ENCODE data around the gene GABPB1. TPM values are rescaled to one million over a fixed set of nuclear protein-coding genes. Genes with fewer than 3 reads are reported as not detected.
A peak's percentile ranks its signal among the peaks of the same experiment; 100 is the strongest.

Gene GABPB1
- total RNA-seq, 6 experiments from 2014 or later, result 5.4 to 10.5 (median 9.4) TPM

DNA sequence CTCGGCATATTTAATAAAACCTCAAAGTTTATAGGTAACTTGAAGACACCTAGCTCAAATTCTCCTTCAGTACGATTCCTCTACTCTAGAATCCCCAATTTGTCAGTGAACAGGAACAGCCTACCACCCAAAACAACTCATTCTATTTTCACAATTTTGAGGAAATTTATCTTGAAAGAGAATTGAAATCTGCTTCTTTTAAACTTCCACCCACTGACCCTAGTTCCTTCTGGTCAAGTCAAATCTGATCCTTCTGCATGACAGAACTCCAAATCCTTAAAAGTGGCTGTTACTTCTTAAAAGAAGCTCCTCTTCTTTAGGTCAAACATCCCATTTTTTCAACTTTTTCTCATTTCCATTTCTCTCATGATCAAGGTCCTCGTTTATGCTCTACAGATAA is 4.4 kb downstream of the GABPB1 start:
- TF ChIP-seq, protein P1, sequence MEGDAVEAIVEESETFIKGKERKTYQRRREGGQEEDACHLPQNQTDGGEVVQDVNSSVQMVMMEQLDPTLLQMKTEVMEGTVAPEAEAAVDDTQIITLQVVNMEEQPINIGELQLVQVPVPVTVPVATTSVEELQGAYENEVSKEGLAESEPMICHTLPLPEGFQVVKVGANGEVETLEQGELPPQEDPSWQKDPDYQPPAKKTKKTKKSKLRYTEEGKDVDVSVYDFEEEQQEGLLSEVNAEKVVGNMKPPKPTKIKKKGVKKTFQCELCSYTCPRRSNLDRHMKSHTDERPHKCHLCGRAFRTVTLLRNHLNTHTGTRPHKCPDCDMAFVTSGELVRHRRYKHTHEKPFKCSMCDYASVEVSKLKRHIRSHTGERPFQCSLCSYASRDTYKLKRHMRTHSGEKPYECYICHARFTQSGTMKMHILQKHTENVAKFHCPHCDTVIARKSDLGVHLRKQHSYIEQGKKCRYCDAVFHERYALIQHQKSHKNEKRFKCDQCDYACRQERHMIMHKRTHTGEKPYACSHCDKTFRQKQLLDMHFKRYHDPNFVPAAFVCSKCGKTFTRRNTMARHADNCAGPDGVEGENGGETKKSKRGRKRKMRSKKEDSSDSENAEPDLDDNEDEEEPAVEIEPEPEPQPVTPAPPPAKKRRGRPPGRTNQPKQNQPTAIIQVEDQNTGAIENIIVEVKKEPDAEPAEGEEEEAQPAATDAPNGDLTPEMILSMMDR (IDR thresholded peaks at IDR 0.05), result no peak
- no peak for TF ChIP-seq POLR2A (IDR thresholded peaks at IDR 0.05)
- Histone ChIP-seq H3K36me3 (no peaks in the 10 kb centered on the region), H3K4me1 (peaks cover 0 to 27% (median 2%) of the 10 kb centered on the region in 4 donors), H3K27me3 (no peaks in the 10 kb centered on the region), H3K9me3 (no peaks in the 10 kb centered on the region), H3K4me3 (no peak overlapping the region), H3K27ac (peak overlapping the region in 1 of 3 donors; percentile 6)
- intact Hi-C loops (cut with DNase I), result no loop called here
- no peak for DNase-seq
- ATAC-seq, result no peak
- WGBS (ENCODE audit: insufficient coverage, low coverage, low lambda C conversion rate, missing lambda C conversion rate), result 57% methylated on average over 3 of the region's 3 CpGs

- WGBS (ENCODE audit: insufficient coverage, low coverage, low lambda C conversion rate, missing lambda C conversion rate), result 84% methylated on average over 4 of the region's 5 CpGs
- H3K27me3 ChIP-seq, result no peaks in the 10 kb centered on the region
- TF ChIP-seq, protein P1 (IDR thresholded peaks at IDR 0.05), result no peak
- no peak for TF ChIP-seq POLR2A (IDR thresholded peaks at IDR 0.05)
- H3K36me3 ChIP-seq, result no peaks in the 10 kb centered on the region
- H3K9me3 ChIP-seq, result no peaks in the 10 kb centered on the region
- no peak for ATAC-seq
- intact Hi-C loops (cut with DNase I), result no loop called here
- H3K27ac ChIP-seq, result peak overlapping the region in 2 of 3 donors; percentile 83 to 87
- H3K4me1 ChIP-seq, result peaks cover 0 to 33% (median 8%) of the 10 kb centered on the region in 4 donors
- no peak overlapping the region for H3K4me3 ChIP-seq
- DNase-seq, result no peak
These were observed 9.7 kb downstream of the GABPB1 start for GRCh38 chr15:50345298-50345697.

GRCh38 chr15:50344006-50344464 is 11.0 kb downstream of the GABPB1 start:
- no peaks in the 10 kb centered on the region for H3K36me3 ChIP-seq
- H3K4me1 ChIP-seq, result peaks cover 0 to 22% (median 8%) of the 10 kb centered on the region in 4 donors
- TF ChIP-seq, protein P1 (IDR thresholded peaks at IDR 0.05), result no peak
- no peak for TF ChIP-seq POLR2A (IDR thresholded peaks at IDR 0.05)
- DNase-seq, result peak in 1 of 3 donors; percentile 54
- H3K27ac ChIP-seq, result peak overlapping the region in 2 of 3 donors; percentile 83 to 87
- WGBS (ENCODE audit: insufficient coverage, low coverage, low lambda C conversion rate, missing lambda C conversion rate), result 20% methylated on average over 3 of the region's 3 CpGs
- peak; percentile 83 to 92 (median 86) for ATAC-seq
- no peaks in the 10 kb centered on the region for H3K9me3 ChIP-seq
- intact Hi-C loops (cut with DNase I), result no loop called here
- H3K4me3 ChIP-seq, result peak overlapping the region in 2 of 3 donors; percentile 8 to 19
- no peaks in the 10 kb centered on the region for H3K27me3 ChIP-seq

GRCh38 chr15:50341616-50342136 is 13.3 kb downstream of the GABPB1 start:
- no peak overlapping the region for H3K27ac ChIP-seq
- WGBS (ENCODE audit: insufficient coverage, low coverage, low lambda C conversion rate, missing lambda C conversion rate), result 70% methylated on average over 7 of the region's 7 CpGs
- H3K36me3 ChIP-seq, result no peaks in the 10 kb centered on the region
- no peak for ATAC-seq
- H3K9me3 ChIP-seq, result no peaks in the 10 kb centered on the region
- intact Hi-C loops (cut with DNase I), result no loop called here
- no peaks in the 10 kb centered on the region for H3K27me3 ChIP-seq
- no peak for TF ChIP-seq POLR2A (IDR thresholded peaks at IDR 0.05)
- TF ChIP-seq, protein P1 (IDR thresholded peaks at IDR 0.05), result no peak
- H3K4me1 ChIP-seq, result peaks cover 0 to 21% (median 8%) of the 10 kb centered on the region in 4 donors
- H3K4me3 ChIP-seq, result no peak overlapping the region
- no peak for DNase-seq
